ENCODE results near the gene SFMBT2.

SFMBT2 gene

GRCh38 chr10:7135188-7135587 is 275.6 kb downstream of the SFMBT2 start:
- TF ChIP-seq GATA3 (IDR thresholded peaks at IDR 0.05; ENCODE audit: low read depth, low read length) (no peak), GATA2 (IDR thresholded peaks at IDR 0.05; ENCODE audit: low read depth, low read length) (no peak)

- no peak for TF ChIP-seq GATA3 (IDR thresholded peaks at IDR 0.05; ENCODE audit: low read depth, low read length)
- no peak for TF ChIP-seq GATA2 (IDR thresholded peaks at IDR 0.05; ENCODE audit: low read depth, low read length)
Measured at GRCh38 chr10:7134448-7134847, 276.4 kb downstream of the SFMBT2 start.

DNA sequence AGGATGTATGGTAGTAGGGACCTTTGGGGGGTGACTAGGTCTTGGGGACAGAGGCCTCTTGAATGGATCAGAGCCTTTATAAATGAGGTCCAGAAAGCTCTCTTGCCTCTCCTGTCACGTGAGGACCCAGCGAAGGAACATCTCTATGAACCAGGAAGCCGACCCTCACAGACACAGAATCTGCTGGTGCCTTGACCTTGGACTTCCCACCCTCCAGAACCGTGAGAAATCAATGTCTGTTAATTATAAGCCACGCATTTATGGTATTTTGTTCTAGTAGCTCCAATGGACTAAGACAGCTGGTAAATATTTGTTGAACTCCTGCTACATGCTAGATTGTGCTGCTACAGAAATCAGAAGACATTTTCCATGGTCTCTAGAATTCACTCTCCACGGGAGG is 276.9 kb downstream of the SFMBT2 start:
- no peak for TF ChIP-seq GATA3 (IDR thresholded peaks at IDR 0.05; ENCODE audit: low read depth, low read length)
- TF ChIP-seq GATA2 (IDR thresholded peaks at IDR 0.05; ENCODE audit: low read depth, low read length) = no peak

GRCh38 chr10:7133278-7133677 is 277.6 kb downstream of the SFMBT2 start:
- TF ChIP-seq GATA3 (IDR thresholded peaks at IDR 0.05; ENCODE audit: low read depth, low read length) (no peak), GATA2 (IDR thresholded peaks at IDR 0.05; ENCODE audit: low read depth, low read length) (no peak)

DNA sequence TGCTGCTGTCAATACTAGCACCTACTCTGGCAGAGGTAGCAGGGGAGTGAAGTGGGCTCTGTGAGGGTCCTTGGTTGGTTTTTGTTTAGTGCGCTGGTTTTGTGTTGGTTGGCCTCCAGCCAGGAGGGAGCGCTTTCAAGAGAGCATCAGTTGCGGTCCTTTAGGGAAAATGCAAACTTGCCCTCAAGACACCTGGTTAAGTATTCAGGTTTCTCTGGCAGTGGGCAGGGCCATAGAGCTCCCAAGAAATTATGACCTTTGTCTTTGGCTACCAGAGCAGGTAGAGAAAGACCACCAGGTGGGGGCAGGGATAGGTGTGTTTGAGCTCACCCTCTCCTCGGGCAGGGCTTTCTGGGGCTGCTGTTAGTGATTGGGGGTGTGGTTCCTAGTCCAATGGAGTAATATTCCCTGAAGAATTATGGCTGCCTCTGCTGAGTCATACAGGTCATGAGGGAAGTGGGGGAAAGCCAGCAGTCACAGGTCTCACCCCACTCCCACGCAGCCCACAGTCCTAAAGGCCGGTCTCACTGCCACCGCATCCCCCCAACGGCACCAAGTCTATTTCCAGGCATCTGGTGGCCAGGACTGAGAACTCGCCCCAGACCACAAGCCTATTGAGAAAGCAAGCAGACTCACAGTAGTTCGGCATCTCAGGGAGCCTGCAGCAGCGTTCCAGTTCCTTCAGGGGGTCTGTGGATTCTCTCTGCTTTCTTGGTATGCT is 280.5 kb downstream of the SFMBT2 start:
- TF ChIP-seq GATA2 (IDR thresholded peaks at IDR 0.05; ENCODE audit: low read depth, low read length) (no peak), GATA3 (IDR thresholded peaks at IDR 0.05; ENCODE audit: low read depth, low read length) (no peak)

- TF ChIP-seq GATA3 (IDR thresholded peaks at IDR 0.05; ENCODE audit: low read depth, low read length) (no peak), GATA2 (IDR thresholded peaks at IDR 0.05; ENCODE audit: low read depth, low read length) (no peak)
Measured at GRCh38 chr10:7123774-7124173, 287.1 kb downstream of the SFMBT2 start.

GRCh38 chr10:7122561-7122960 is 288.3 kb downstream of the SFMBT2 start:
- TF ChIP-seq GATA3 (IDR thresholded peaks at IDR 0.05; ENCODE audit: low read depth, low read length) (no peak), GATA2 (IDR thresholded peaks at IDR 0.05; ENCODE audit: low read depth, low read length) (no peak)

DNA sequence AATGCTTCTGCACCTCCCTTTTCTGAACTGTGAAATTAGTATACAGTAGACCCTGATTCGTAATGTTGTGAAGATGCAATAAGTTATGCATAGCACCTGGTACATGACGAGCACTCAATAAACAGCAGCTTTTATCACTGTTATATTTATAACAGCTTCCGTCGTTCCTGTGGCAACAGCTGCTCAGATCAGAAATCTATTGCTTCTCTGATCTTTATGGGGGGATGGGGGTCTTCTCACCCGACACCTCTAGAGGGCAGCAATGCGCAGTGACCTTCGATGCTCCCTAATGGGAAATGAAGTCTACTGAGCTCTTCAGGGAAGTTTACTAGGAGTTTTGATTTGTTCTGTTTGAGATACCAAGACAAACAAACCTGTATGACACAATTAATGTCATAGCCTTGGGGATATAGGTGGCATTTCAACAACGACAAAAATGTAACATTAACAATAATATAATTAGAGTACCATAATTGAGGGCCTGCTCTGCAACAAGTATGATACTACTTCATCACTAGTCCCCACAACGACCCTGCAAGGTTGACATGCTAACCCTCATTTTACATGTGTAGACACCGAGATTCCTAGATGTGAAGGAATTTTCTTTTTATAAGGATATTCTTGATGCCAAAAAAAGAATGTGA is 289.6 kb downstream of the SFMBT2 start:
- TF ChIP-seq GATA2 (IDR thresholded peaks at IDR 0.05; ENCODE audit: low read depth, low read length) (no peak), GATA3 (IDR thresholded peaks at IDR 0.05; ENCODE audit: low read depth, low read length) (no peak)

- TF ChIP-seq GATA2 (IDR thresholded peaks at IDR 0.05; ENCODE audit: low read depth, low read length) = no peak
- no peak for TF ChIP-seq GATA3 (IDR thresholded peaks at IDR 0.05; ENCODE audit: low read depth, low read length)
Measured at GRCh38 chr10:7119325-7120015, 291.4 kb downstream of the SFMBT2 start.

DNA sequence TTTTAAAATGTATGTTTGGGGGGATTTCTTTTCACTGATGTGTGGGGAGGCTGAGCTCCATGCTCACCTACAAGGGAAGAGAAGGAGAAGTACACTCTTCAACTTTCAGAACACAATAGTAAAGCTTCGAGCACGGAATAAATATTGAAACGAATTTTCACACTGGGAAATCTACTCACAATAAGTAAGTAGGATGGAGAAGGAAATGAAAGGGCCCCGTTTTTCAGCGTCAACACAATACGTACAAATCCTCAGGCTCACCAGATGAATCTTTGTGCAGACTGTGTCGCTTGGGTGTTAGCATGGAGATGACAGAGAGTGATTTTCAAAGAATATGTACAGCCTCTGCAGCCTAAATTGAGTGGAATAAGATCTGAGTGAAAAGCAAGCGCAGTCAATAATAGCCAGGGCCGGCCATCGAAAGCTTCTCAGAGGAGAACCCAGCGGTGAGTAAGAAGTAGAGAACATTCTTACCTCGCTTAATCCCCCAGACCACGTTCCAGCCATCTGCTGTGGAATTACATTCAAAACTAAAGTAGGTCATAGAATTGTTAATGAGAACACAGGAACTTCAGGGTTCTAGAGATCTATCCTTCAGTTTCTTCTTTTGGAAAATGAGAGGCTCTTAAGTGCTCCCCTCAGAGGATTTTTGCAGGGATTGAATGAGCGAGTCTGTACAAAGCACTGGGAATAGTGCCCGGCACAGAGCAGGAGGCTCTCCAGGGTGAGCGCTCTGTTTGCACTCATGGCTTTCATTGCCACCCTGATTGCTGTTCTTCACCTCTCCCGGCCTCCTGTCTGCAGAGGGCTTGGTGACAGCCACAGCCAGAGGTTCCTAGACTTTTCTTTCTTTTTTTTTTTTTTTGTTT is 292.8 kb downstream of the SFMBT2 start:
- TF ChIP-seq GATA2 (IDR thresholded peaks at IDR 0.05; ENCODE audit: low read depth, low read length) (no peak), GATA3 (IDR thresholded peaks at IDR 0.05; ENCODE audit: low read depth, low read length) (no peak)

GRCh38 chr10:7117177-7117799 is 293.5 kb downstream of the SFMBT2 start:
- TF ChIP-seq GATA2 (IDR thresholded peaks at IDR 0.05; ENCODE audit: low read depth, low read length) = no peak
- no peak for TF ChIP-seq GATA3 (IDR thresholded peaks at IDR 0.05; ENCODE audit: low read depth, low read length)

DNA sequence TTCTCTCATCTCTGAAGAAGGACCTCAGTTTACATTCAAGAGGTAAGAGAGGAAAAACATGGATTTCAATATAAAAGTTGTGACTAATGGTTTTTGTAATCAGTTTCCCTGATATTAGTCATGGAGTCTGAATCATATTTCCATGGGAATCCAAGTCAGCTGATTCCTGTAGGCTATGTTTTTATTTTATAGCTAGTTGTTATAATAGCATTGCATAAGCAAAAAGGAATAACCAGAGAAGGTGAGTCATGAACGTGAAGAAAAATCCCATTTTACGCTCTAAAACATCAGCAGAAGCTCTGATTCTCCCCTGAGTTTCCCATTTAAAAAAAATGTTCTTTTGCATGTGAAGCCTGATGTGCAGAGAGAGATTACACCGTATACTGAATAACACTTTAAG is 299.3 kb downstream of the SFMBT2 start:
- TF ChIP-seq GATA2 (IDR thresholded peaks at IDR 0.05; ENCODE audit: low read depth, low read length) = no peak
- TF ChIP-seq GATA3 (IDR thresholded peaks at IDR 0.05; ENCODE audit: low read depth, low read length) = no peak

DNA sequence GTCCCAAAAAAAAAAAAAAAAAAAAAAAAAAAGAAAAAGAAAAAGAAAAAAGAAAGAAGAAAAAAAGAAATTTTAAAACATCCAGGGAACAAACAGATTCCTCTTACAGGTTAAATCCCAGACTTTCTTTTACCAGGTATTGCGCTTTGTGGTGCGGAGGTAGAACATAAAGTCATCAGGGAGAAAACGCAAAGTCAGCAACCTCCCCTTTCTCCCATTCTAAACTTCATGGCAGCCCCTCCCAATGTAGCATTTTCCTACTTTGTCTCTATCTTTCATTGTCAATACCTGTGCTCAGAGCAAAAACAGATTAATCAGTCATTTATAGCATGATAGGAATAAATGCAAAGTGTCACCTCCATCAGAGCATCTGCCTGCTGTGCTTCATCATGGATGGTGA is 299.7 kb downstream of the SFMBT2 start:
- TF ChIP-seq GATA2 (IDR thresholded peaks at IDR 0.05; ENCODE audit: low read depth, low read length) (no peak), GATA3 (IDR thresholded peaks at IDR 0.05; ENCODE audit: low read depth, low read length) (no peak)
